ENCODE results near the gene PSMC3.

Gene PSMC3

DNA sequence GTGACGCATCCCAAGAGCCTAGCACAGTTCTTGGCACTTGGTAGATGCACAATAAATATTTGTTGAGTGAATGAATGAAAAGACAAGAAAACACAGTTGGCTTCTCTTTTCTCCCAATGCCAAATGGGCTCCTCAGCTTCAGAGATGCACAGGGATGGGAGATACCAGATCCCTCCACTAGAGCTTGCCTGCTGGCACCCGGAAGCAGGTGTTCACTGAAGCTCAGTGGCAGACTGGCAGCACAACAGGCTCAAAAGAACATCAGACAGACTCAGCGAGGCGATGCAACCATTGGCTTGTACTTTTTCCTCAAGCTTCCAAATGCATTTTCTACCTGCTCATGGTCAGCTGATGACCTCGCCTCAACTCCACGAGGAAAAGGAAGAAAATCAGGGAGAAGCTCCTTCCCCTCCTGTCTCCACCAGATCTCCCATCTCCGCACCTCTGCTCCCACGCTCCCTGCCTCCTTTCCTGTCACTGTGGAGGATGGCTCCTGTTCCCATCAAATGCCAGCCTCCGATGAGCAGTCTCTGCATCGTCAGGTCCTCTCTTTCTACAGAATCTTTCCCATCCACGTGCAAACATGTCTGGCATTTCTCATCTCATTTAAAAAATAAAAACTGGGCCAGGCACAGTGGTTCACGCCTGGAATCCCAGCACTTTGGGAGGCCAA lies 16.9 kb upstream of the PSMC3 start:
- no peak for DNase-seq (ENCODE audit: low read depth, low spot score)

DNA sequence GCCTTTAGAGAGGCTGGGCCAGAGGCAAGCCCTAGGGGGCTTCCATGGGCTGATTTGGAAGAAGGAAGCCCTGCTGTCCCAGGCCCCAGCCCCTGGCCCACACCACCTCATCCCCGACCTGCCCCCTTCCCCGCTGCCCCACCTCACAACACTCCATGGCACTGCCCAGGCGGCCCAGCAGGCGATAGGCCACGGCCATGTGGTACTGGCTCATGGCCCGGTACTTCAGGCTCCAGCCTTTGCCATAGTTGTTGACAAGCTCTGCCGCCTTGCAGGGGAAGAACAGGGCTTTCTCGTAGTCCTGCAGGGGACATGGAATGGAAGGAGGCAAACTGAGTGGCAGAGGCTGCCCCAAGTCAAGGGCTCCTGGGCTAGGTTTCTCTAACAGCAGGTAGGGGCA lies 16.3 kb upstream of the PSMC3 start:
- DNase-seq (ENCODE audit: low read depth, low spot score): no peak

DNA sequence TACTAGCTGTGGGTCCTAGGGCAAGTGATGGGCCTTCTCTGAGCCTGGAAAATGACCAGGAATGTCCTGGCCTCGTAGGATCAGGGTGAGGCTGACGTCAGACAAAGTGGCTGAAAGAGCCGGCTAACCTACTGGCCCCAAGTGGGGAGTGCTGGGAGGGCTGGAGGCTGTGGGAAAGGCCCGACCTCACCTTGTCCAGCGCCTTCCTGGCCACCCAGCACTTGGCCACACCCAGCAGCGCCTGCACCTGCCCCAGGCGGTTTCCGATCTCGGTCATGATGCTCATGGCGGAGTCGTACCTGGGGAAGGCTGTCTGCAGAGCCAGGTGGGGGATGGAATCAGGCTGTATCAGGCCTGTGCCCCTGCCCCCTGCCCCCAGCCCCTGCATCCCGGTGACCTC lies 15.2 kb upstream of the PSMC3 start:
- no peak for DNase-seq (ENCODE audit: low read depth, low spot score)

DNA sequence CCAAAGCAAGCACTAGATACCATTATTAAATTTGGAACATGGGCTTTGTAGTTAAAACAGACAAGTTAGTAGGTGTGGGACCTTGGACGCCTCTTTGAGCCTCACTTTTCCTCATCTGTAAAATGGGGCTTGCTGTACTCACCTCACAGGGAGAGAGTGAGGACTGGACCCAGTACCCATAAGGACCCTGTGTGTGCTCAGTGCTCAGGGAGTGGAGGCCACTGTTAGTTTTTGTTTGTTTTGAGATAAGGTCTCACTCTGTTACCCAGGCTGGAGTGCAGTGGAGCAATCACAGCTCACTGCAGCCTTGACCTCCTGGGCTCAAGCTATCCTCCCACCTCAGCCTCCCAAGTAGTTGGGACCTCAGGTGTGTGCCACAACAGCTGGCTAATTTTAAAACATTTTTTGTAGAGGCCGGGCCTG lies 13.8 kb upstream of the PSMC3 start:
- no peak for DNase-seq (ENCODE audit: low read depth, low spot score)

DNA sequence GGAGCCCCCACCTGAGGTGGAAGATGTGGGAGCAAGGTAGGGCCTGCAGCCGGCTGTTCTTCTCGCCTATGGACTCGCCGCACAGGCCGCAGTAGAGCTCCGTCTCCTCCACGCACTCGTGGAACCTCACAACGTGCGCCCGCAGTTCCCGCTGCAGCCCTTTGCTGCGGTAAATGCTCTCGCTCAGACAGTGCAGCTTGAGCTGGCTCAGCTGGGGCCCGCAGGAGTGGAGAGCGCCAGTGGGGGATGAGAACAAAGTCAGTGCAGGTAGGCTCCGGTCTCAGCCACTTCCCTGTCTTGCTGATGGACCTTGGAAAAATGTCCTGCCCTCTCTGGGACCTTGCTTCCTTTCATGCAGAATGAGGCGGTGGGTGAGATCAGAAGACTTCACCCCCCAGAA lies 12.5 kb upstream of the PSMC3 start:
- DNase-seq (ENCODE audit: low read depth, low spot score): no peak

DNA sequence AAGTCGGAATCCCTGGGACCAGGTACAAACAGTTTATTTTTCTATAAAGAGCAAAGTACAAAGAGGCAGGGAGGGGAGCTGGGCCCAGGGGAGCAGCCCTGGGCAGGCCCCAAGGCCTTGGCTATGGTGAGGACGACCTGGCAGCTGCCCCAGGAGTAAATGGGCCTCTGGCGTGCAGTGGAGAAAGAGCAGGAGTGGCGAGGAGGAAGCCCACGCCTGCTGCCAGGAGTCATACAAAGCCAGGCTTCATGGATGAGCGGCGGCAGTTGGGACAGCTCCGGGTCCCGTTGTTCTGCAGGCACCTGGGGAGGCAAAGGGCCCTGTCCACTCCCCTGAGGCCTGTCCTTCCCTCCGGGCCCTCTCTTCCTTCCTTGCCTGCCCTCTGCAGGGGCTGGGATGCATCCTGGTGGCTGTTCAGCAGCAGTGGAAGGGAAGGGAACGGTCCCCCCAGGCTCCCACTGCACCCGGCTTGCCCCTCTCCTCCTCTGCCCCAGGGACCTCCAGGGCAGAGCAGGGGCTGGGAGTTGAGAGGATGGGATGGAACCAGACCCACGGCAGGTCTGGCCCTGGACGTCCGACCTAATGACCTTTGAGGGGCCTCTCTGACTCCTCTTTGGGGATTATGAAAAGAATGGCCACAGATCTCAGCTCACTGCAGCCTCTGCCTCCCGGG lies 11.6 kb upstream of the PSMC3 start:
- peak; percentile 56 for DNase-seq (ENCODE audit: low read depth, low spot score)

DNA sequence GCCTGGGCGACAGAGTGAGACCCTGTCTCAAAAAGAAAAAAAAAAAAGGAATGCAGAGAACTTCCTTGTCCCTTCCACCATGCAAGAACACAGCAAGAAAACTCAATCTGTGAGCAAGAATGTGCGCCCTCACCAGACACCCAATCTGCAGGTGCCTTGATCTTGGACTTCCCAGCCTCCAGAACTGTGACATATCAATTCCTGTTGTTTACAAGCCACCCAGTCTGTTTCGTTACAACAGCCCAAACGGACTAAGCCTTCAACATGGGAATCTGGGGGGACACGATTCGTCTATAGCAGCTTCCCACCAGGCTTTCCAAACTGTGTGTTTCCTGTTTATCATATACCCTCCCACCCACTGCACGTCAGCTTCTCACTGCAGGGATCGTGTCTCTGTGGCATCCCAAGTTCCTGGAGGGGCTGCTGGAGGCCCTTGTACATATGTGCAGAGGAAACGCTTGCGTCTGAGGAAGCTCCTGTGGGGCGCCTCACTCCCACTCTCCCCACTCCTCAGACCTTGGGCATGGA lies 11.0 kb upstream of the PSMC3 start:
- no peak for DNase-seq (ENCODE audit: low read depth, low spot score)

DNA sequence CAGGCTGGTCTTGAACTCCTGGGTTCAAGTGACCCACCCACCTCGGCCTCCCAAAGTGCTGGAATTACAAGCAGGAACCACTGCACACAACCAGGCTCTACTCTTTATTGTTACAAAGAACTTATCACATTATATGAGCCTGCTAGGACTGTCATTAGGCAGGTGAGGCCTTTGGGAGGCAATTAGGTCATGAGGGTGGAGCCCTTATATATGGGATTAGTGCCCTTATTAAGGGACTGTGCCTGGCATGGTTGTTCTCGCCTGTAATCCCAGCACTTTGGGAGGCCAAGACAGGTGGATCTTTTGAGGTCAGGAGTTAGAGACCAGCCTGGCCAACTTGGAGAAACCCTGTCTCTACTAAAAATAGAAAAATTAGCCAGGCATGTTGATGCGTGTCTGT lies 10.5 kb upstream of the PSMC3 start:
- no peak for DNase-seq (ENCODE audit: low read depth, low spot score)

DNA sequence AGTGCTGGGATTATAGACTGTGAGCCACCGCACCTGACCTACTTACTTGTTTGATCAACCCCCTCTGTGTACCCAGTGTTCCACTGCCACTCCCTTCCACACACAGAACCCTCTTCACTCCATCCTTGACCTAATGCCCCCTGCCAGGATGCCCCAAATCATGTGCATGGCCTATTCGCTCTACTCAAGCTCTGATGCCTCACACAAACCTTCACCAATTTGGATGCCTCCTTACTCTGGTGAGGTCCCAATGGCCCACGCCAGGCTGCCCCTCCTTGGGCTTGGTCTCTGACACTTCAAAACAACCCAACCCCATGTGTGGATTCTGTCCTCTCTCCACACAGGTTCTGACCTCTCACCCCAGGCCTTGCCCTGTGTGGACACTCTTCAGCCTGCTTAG lies 9.4 kb upstream of the PSMC3 start:
- DNase-seq (ENCODE audit: low read depth, low spot score): no peak

DNA sequence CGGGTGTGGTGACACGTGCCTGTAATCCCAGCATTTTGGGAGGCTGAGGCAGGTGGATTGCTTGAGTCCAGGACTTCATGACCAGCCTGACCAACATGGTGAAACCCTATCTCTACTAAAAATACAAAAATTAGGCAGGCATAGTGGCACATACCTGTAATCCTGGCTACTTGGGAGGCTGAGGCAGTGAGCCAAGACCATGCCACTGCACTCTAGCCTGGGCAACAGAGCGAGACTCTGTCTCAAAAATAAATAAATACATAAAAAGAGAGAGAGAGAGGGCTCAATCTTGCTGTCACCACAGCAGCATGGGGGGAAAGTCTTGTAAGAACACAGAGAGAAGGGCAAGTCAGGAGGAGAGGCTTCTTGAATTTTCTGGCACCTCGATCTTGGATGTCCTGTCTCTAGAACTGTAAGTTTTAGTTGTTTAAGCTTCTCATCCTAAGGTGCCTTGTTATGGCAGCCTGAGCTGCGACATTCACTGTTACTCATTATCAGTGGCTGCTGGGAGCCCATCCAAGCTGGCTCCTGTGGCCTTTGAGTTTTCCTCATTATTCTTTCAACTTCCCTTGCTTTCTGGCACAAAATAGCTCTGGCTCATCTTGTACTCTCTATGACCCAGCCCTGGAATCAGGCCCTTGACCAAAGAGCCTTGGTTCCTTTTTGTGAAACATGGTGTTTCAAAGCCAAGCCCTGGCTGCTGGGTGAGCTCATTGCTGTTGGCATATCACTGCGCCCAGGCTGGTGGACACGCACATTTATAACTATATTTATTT lies 8.0 kb upstream of the PSMC3 start:
- peak; percentile 88 for DNase-seq (ENCODE audit: low read depth, low spot score)

DNA sequence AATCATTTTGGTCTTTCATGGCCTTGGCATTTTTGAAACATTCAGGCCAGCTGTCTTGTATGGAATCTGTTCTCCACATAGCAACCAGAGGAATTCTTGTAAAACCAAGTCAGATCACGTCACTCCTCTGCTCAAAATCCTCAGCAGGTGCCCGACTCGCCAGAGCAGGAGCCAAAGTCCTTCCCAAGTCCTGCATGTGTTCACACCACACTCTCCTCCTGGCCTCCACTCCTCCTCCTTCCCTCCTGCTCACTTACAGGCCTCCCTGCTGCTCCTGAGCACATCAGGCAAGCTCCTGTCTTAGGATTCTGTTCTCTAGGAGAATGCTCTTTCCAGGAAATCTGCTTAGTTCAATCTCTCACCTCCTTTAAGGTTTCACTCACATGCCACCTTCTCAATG lies 6.9 kb upstream of the PSMC3 start:
- peak; percentile 22 for DNase-seq (ENCODE audit: low read depth, low spot score)

DNA sequence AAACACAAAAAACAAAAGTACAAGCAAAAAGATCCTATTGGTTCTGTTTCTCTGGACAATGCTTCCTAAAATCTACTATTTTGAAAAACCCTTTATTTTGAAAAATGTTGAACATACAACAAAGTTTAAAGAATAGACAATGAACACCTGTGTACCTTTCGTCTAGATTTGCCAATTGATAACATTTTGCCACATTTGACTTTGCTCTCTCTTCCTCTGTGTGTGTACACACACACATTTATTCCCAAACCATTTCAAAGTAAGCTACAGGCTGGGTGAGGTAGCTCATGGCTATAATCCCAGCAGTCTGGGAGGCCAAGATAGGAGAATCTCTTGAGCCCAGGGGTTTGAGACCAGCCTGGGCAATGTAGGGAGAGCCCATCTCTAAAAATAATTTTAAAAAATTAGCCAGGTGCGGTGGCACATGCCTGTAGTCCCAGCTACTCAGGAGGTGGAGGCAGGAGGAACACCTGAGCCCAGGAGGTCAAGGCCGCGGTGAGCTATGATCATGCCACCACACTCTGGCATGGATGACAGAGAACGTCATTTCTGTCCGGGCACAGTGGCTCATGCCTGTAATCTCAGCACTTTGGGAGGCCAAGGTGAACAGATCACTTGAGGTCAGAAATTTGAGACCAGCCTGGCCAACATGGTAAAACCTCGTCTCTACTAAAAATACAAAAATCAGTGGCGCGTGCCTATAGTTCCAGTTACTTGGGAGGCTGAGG lies 5.3 kb upstream of the PSMC3 start:
- no peak for DNase-seq (ENCODE audit: low read depth, low spot score)

DNA sequence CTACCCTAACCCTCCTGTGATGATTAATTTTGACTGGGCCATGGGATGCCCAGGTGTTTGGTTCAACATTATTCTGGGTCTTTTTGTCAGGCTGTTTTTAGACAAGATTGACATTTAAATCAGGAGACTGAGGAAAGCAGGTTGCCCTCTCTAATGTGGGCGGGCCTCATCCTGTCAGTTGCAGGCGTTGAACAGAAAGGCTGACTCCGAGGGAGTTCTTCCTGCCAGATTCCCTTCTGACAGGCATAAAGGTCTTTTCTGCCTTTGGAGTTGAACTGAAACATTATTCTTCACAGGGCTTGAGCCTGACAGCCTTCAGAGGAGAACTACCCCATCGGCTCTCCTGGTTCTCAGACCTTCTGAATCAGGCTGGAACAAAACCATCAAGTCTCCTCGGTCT lies 4.3 kb upstream of the PSMC3 start:
- no peak for DNase-seq (ENCODE audit: low read depth, low spot score)

DNA sequence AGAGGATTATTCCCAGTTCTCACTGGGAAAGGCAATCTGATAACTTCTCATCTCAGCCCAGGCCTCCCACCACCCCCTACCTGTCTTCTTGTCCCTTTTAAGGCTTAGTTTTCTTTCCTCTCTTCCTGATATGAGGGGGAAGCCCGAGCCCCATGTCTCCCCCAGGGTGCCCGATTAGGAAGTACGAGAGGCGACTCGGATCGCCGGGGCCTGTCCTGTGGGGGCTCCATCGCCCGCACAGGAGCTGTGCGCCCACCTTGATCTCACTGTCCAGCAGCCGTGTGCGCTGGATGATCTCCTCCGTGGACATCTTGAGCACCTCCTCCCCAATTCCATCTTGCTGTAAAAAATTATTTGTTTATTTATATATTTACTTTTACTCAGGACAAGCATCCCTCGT lies 628 bp downstream of the PSMC3 start:
- DNase-seq (ENCODE audit: low read depth, low spot score): no peak

DNA sequence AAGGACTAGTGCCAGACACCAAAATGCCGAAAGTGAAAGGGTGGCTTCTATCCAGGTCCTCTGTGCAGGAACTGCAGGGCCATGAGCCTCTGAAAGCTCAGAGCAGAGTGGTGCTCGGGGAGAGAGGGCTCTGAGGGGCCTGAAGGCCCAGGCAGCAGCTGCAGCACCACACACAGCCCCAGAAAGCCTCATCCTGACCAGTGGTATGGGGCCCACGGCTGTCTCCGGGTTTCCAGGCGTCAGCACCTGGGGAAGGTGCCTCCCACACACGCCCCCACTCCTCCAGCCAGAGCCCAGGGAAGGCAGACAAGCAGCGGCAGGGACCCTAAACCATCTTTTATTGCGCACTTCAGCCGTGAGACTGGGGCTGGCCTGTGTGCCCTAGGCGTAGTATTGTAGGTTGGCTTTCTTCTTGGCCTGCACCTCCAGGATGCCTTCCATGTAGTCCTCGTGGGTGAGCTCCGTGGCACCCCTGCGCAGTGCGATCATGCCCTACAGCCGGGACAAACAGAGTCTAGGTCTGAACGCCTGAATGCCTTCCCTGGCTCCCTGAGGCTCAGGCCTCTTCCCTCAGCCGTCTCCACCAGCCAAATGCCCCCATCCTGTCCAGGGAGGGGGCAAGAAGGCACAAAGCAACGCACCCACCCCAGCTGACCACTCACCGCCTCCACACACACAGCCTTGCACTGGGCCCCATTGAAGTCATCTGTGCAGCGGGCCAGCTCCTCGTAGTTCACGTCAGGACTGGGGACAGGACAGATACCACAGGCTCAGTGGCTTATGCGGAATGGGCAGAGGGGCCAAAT lies 7.6 kb downstream of the PSMC3 start:
- no peak for DNase-seq (ENCODE audit: low read depth, low spot score)

DNA sequence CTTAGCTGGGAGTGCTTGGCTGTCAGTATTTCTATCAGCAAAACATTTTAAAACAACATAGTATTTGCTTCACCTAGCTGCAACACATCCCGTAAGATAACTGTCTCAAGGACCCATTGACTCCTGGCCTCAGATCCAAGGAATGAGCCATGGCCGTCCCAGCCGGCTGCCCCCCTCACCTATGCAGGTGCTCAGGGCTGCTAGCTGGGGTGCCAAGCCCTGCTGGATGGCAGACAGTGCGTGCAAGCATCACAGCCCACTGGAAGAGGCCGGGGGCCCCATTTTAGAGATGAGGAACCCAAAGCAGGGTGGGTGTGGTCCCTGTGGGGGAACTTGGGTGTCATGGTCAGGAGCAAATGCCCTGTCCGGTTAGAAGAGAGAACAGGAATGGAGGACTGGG lies 8.5 kb downstream of the PSMC3 start:
- no peak for DNase-seq (ENCODE audit: low read depth, low spot score)

DNA sequence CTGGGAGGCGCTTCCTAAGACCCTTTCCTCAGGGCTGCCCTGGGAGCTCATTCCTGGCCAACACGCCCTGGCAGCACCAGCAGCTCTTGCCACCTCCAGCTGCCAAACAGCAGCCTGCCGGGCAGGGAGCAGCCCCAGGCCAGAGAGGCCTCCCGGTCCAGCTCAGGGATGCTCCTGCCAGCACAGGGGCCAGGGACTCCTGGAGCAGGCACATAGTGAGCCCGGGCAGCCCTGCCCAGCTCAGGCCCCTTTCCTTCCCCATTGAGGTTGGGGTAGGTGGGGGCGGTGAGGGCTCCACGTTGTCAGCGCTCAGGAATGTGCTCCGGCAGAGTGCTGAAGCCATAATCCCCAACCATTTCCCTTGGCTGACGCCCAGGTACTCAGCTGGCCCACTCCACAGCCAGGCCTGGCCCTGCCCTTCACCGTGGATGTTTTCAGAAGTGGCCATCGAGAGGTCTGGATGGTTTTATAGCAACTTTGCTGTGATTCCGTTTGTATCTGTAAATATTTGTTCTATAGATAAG lies 10.2 kb downstream of the PSMC3 start:
- DNase-seq (ENCODE audit: low read depth, low spot score): peak; percentile 99

DNA sequence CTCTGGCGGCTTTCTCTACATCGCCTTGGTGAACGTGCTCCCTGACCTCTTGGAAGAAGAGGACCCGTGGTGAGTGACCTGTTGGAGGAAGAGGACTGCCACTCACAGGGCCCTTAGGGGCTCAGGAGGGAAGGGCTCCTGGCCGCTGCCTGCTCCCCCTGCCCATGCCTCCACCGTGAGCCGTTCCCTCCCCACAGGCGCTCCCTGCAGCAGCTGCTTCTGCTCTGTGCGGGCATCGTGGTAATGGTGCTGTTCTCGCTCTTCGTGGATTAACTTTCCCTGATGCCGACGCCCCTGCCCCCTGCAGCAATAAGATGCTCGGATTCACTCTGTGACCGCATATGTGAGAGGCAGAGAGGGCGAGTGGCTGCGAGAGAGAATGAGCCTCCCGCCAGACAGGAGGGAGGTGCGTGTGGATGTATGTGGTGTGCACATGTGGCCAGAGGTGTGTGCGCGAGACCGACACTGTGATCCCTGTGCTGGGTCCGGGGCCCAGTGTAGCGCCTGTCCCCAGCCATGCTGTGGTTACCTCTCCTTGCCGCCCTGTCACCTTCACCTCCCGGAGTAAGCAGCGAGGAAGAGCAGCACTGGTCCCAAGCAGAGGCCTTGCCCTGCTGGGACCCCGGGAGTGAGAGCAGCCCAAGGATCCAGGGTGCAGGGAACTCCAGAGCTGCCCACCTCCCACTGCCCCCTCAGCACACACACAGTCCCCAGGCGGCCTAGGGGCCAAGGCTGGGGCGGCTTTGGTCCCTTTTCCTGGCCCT lies 11.0 kb downstream of the PSMC3 start:
- no peak for DNase-seq (ENCODE audit: low read depth, low spot score)

DNA sequence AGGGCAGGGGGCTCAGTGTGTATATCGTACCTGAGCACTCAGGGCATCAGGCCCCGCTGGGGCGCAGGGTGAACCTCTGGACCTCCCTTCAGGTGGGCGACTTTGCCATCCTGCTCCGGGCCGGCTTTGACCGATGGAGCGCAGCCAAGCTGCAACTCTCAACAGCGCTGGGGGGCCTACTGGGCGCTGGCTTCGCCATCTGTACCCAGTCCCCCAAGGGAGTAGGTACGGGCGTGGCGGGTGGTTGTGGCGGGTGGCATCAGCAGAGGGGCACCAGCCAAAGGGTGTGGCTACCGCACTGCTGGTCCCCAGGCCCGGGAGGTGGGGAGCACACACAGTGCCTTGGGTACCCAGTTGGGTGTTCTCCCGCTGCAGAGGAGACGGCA lies 11.6 kb downstream of the PSMC3 start:
- DNase-seq (ENCODE audit: low read depth, low spot score): no peak
